Adrenal gland (tissue), 12 donors: ENCODE data around the gene PACSIN1. TPM values are rescaled to one million over a fixed set of nuclear protein-coding genes. Genes with fewer than 3 reads are reported as not detected.

Experiments
- DNase-seq, 7 donors: peaks; one replicate each; pipeline ENCODE4 v3.0.0-alpha.2; 2019 to 2020
- H3K27ac ChIP-seq, 5 donors: fragments of 200-600 bp; sonication (generic) in 4 of 5; 1 replicate in 3 of 5; 2 replicates in 2 of 5; pipeline versions ENCODE4 v1.5.1 to v1.8.0; 2016 to 2020; ENCODE audit warnings: mild to moderate bottlenecking in 1 of 5
- H3K27me3 ChIP-seq: fragments of 200-600 bp; 2 replicates; pipeline ENCODE4 v1.8.0; 2021
- H3K36me3 ChIP-seq, 2 donors: fragments of 200-600 bp; replicated peaks in 1 of 2; 1 replicate in 1 of 2; 2 replicates in 1 of 2; pipeline versions ENCODE4 v1.5.1 to v1.8.0; 2018 to 2022
- H3K4me1 ChIP-seq, 2 donors: fragments of 200-600 bp; replicated peaks in 1 of 2; 1 replicate in 1 of 2; 2 replicates in 1 of 2; pipeline versions ENCODE4 v1.5.1 to v1.8.0; 2018 to 2021
- H3K4me3 ChIP-seq, 4 donors: fragments of 200-600 bp; sonication (generic) in 3 of 4; one replicate each; pipeline ENCODE4 v1.5.1; 2016 to 2018
- H3K9me3 ChIP-seq, 3 donors: fragments of 200-600 bp; sonication (generic) in 1 of 3; replicated peaks in 1 of 3; 1 replicate in 2 of 3; 2 replicates in 1 of 3; pipeline versions ENCODE4 v1.5.1 to v1.8.0; 2016 to 2021
- POLR2A ChIP-seq, 2 donors: fragments of 450-650 bp; IDR thresholded peaks; one replicate each; pipeline ENCODE4 v1.6.1; 2017; ENCODE audit warnings: antibody characterized with exemption in 2 of 2, mild to moderate bottlenecking in 2 of 2, moderate library complexity in 1 of 2
- WGBS, 4 donors: extraction: QIAGEN DNeasy Blood & Tissue Kit in 2 of 4; methylation state at CpG; one replicate each; pipeline versions ENCODE4 v1.1.5 to v1.1.7; 2013 to 2017; 5-methylcytosine and 5-hydroxymethylcytosine counted together
- intact Hi-C, 2 donors: fragments of 100-400 bp; cut with DNase I; formaldehyde crosslinking; loops; one replicate each; pipeline versions ENCODE4 v1.14.1 to v1.15.0; 2022 to 2023
- polyA plus RNA-seq, 3 donors: library from polyadenylated mRNA; stranded (reverse); fragments of 200-250 nt in 2 of 3; fragments of 350-450 nt in 1 of 3; fragmentation: Illumina TruSeq in 1 of 3; extraction: RNeasy Lipid Tissue Mini Kit (QIAGEN cat#74804) in 1 of 3; gene quantifications; one replicate each; pipeline ENCODE4 v1.2.3, GENCODE V29; 2013 to 2014
- total RNA-seq, 9 donors: library from RNA; depleted of rRNA in 4 of 9; stranded (reverse); fragments of >200 nt in 4 of 9; fragments of 120-200 nt in 1 of 9; fragmentation: NEBNext Ultra II Directional in 1 of 9; extraction: Animal tissue kit (Norgen Biotek cat#: 25700) in 1 of 9; gene quantifications; one replicate each; pipeline versions ENCODE4 v1.1.0 to v1.2.4, GENCODE V29; 2013 to 2023
- TF ChIP-seq, protein P1 (sequence below), 6 experiments: fragments of 450-650 bp in 4 of 6; fragments of 200-600 bp in 2 of 6; sonication (generic) in 1 of 6; IDR thresholded peaks; 1 replicate in 5 of 6; 2 replicates in 1 of 6; pipeline versions ENCODE4 v1.5.1 to v1.8.0; 2016 to 2021; ENCODE audit warnings: antibody characterized with exemption in 6 of 6, mild to moderate bottlenecking in 2 of 6, moderate library complexity in 1 of 6
- donor health status: healthy with polysubstance abuse.
- donor health status: Bipolar disorder and iron deficiency.
- donor health status: DM: yes; HTN: yes; CAD: no.
- donor health status: DM: no; HTN: no; CAD: no.
- donor health status: DM: no; HTN: no; CAD: no.
- donor health status: DM: yes; HTN: yes; CAD: no.

The PACSIN1 gene
- total and polyA plus RNA-seq, 12 donors: 0.19 to 2.9 (median 0.73) TPM; not detected in 2

DNA sequence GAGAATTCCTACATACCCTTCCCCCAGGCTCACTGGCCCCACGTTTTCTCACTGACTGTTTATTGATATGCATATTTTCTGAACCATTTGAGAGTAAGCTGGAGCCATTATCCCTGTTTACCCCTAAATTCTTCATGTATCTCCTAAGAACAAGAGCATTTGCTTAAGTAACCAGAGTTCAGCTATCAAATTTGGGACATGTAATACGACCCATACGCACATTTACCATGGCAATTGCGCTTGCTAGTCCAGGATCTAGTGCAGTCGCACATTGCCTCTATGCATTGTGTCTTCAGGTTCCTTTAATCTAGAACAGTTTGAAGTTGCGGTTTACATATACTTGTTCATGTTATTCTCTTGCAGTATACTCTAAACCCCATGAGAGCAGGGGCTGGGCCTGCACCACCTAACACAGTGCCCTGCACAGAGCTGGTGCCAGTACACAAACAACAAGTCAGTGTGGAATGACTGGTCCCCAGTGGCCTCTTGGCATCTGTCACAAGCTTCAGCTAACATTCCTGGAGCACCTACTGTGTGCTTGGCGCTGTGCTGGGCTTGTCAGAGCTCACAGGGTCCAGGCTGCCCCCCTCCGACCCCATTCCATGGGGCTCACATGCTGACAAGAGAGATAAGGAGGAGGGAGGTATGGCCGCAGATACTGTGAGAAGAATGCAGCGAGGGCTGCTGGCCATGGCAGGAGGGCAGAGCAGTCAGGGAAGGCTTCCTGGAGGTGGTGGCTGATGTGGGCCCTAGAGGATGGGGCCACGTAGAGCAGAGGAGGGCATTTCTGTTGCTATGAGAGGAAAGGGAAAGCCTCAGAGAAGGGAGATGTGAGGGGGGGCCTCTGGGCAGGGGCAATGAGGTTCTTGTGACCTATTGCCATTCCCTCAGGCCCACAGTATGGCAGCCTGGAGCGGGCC, 62.1 kb downstream of the PACSIN1 start:
- intact Hi-C loops: loop anchor here (5.0 to 10.0 kb wide), 2 partner anchors 77 to 79 kb away; no protein-coding TSS in a partner anchor
- Histone ChIP-seq H3K4me3 (no peak overlapping the region), H3K36me3 (no peaks in the 10 kb centered on the region), H3K27me3 (no peaks in the 10 kb centered on the region), H3K4me1 (peaks cover 3 to 4% of the 10 kb centered on the region in 2 donors), H3K9me3 (no peaks in the 10 kb centered on the region), H3K27ac (no peak overlapping the region)
- TF ChIP-seq POLR2A (IDR thresholded peaks at IDR 0.05): no peak
- TF ChIP-seq, protein P1, sequence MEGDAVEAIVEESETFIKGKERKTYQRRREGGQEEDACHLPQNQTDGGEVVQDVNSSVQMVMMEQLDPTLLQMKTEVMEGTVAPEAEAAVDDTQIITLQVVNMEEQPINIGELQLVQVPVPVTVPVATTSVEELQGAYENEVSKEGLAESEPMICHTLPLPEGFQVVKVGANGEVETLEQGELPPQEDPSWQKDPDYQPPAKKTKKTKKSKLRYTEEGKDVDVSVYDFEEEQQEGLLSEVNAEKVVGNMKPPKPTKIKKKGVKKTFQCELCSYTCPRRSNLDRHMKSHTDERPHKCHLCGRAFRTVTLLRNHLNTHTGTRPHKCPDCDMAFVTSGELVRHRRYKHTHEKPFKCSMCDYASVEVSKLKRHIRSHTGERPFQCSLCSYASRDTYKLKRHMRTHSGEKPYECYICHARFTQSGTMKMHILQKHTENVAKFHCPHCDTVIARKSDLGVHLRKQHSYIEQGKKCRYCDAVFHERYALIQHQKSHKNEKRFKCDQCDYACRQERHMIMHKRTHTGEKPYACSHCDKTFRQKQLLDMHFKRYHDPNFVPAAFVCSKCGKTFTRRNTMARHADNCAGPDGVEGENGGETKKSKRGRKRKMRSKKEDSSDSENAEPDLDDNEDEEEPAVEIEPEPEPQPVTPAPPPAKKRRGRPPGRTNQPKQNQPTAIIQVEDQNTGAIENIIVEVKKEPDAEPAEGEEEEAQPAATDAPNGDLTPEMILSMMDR (IDR thresholded peaks at IDR 0.05): no peak
- DNase-seq: no peak
- WGBS, 4 donors: 84 to 90% (median 86%) methylated on average over 12 of the region's 12 CpGs

DNA sequence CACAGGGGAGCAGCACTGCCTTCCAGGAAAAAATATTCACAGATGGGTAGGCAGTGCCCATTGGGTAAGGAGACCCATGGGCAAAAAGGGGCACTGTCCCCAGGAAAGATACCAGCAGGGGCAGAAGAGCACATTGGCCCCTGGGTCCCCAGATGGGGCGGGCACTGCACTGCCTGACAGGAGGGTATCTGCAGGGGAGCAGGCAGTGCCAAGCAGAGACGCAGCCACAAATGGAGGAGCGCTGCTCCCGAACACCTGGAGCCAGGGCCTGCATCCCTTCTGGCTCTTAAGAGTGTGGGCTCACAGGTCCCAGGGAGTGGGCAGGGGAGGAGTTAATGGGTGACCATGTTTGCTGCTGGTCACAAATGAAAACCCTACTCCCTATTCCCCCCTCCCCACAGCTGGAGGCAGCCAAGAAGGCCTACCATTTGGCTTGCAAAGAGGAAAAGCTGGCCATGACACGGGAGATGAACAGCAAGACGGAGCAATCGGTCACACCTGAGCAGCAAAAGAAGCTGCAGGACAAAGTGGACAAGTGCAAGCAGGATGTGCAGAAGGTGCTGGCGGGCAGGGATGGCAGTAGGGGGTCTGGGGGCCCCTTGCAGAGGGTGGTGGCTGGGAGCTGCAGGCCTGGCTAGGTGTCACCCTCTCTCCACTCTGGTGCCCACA, 63.3 kb downstream of the PACSIN1 start:
- intact Hi-C loops: loop anchor here (5.0 to 10.0 kb wide), 2 partner anchors 76 to 78 kb away; no protein-coding TSS in a partner anchor
- no peaks in the 10 kb centered on the region for H3K9me3 ChIP-seq

GRCh38 chr6:34529665-34530327, 63.9 kb downstream of the PACSIN1 start:
- DNase-seq: no peak
- Histone ChIP-seq H3K4me3 (no peak overlapping the region), H3K4me1 (peaks cover 3 to 4% of the 10 kb centered on the region in 2 donors), H3K9me3 (no peaks in the 10 kb centered on the region), H3K27me3 (no peaks in the 10 kb centered on the region), H3K27ac (no peak overlapping the region), H3K36me3 (no peaks in the 10 kb centered on the region)
- WGBS, 4 donors: 64 to 75% (median 72%) methylated on average over 7 to 10 of the region's 10 CpGs
- intact Hi-C loops: loop anchor here (5.0 to 10.0 kb wide), 2 partner anchors 75 to 78 kb away; no protein-coding TSS in a partner anchor
- no peak for TF ChIP-seq POLR2A (IDR thresholded peaks at IDR 0.05)
- TF ChIP-seq, protein P1 (IDR thresholded peaks at IDR 0.05): no peak

More for the DNA sequence above, 63.3 kb downstream of the PACSIN1 start:
- Histone ChIP-seq H3K27ac (no peak overlapping the region), H3K36me3 (no peaks in the 10 kb centered on the region), H3K4me3 (no peak overlapping the region), H3K4me1 (peaks cover 3 to 4% of the 10 kb centered on the region in 2 donors), H3K27me3 (no peaks in the 10 kb centered on the region)
- DNase-seq: no peak
- 86 to 97% (median 93%) methylated on average over 8 of the region's 8 CpGs for WGBS, 4 donors
- TF ChIP-seq, protein P1 (IDR thresholded peaks at IDR 0.05): no peak
- no peak for TF ChIP-seq POLR2A (IDR thresholded peaks at IDR 0.05)
